NT2/D1 (cell line): Measurements from ENCODE around the gene LRRC32.
"Not testable (repeated sequence)": the region's sequence is repeated elsewhere in the genome, so short reads cannot be mapped to it uniquely, and the experiment has no call there.

Experiments
- DNase-seq: peaks from one replicate; pipeline ENCODE4 v3.0.0-alpha.2; 2011; ENCODE audit warnings: low read depth, low spot score
- H3K27me3 ChIP-seq: 2 replicates; pipeline ENCODE4 v1.6.0; 2011; ENCODE audit warnings: mild to moderate bottlenecking; ENCODE audit not compliant: insufficient read length, insufficient read depth
- H3K36me3 ChIP-seq: 2 replicates; pipeline ENCODE4 v1.6.1; 2011; ENCODE audit warnings: mild to moderate bottlenecking, low read length, mixed read lengths; ENCODE audit not compliant: insufficient read depth, insufficient read length
- H3K4me1 ChIP-seq: 2 replicates; pipeline ENCODE4 v1.5.1; 2011; ENCODE audit not compliant: insufficient read depth, insufficient read length
- H3K4me3 ChIP-seq: 2 replicates; pipeline ENCODE4 v1.5.1; 2011; ENCODE audit warnings: low read depth; ENCODE audit not compliant: insufficient read length
- H3K9ac ChIP-seq: 2 replicates; pipeline ENCODE4 v1.6.0; 2011; ENCODE audit warnings: low read depth; ENCODE audit not compliant: insufficient read length
- H3K9me3 ChIP-seq: 2 replicates; pipeline ENCODE4 v1.5.1; 2011; ENCODE audit warnings: mild to moderate bottlenecking, low read length; ENCODE audit not compliant: insufficient read depth
- SUZ12 ChIP-seq: IDR thresholded peaks from 2 replicates; pipeline ENCODE4 v1.6.1; 2011; ENCODE audit not compliant: insufficient read length, insufficient read depth; ENCODE audit errors: extremely low read depth
- YY1 ChIP-seq: IDR thresholded peaks from 2 replicates; pipeline ENCODE4 v1.6.1; 2011; ENCODE audit not compliant: insufficient read length, insufficient read depth
- ZNF274 ChIP-seq: IDR thresholded peaks from 2 replicates; pipeline ENCODE4 v1.6.1; 2011; ENCODE audit warnings: mild to moderate bottlenecking, low read depth, low read length

Gene LRRC32

DNA sequence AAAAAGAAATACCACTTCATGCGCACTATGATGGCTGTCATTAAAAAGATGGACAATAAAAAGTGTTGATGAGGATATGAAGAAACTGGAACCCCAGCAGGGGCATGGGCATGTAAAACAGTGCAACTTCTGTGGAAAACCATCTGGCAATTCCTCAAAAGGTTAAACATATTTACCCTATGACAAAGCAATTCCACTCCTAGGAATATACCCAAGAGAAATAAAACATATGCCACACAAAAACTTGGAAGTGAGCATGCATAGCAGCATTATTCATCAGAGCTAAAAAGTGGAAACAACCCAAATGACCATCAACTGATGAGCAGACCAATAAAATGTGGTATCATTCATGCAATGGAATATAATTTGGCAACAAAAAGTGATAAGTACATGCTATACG lies 50.1 kb downstream of the LRRC32 start:
- TF ChIP-seq YY1 (no peak), ZNF274 (no peak), SUZ12 (no peak)
- no peaks in the 10 kb centered on the region for H3K27me3 ChIP-seq
- DNase-seq, result no peak
- H3K4me1 ChIP-seq, result peaks cover 14% of the 10 kb centered on the region
- H3K4me3 ChIP-seq, result no peak overlapping the region
- no peak overlapping the region for H3K9ac ChIP-seq
- no peaks in the 10 kb centered on the region for H3K36me3 ChIP-seq
- H3K9me3 ChIP-seq, result peaks cover 23% of the 10 kb centered on the region

DNA sequence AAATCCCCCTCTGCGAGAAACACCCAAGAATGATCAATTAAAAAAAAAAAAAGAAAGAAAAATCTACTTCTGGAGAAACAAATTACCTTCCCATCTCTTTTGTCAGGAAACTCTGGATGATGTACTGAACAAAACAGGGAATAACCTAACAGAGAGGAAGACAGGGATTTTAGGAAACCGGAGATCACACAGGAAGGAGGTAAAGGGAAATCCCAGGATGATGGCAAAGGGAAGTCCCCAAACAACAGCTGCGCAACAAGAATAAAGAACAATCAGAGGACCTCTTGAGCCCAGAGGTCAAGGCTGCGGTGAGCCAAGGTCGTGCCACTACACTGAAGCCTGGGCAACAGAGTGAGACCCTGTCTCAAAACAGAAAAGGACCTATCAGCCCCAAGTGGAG lies 50.7 kb downstream of the LRRC32 start:
- not testable (repeated sequence) for H3K4me3 ChIP-seq, H3K9ac ChIP-seq, H3K27me3 ChIP-seq, DNase-seq, H3K36me3 ChIP-seq
- H3K4me1 ChIP-seq, result peaks cover 14% of the 10 kb centered on the region
- H3K9me3 ChIP-seq, result peaks cover 23% of the 10 kb centered on the region

DNA sequence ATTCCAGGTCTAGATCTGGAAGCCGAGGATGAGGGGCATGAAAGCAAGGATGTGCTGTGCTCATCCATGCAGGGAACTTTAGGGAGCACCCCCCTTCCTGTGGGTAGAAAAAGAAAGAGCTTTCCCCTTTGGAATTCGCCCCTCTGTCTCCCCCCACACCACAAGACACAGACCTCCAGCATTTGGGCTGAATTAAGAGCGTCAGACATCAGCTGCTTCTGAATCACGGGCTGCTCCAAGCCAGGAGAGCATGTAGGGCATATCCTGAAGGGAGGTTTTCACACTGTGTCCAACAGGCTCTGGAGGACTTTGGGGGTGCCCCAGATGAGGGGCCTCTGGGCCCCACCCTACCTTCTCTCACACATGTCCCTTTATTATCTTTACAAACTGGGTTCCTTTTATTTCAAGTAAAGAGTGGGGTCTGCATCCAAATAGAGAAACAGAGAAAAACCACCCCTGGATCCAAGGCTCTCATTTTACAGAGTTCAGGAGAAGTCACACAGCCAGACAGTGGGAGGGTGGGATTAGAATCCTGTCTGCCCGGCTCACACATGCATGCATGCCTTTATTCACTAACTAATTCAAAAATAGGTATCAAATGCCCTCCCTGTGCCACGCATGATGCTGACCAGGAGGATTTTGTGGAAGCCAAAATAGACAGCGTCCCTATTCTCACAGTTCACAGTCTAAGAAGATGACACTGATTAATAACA lies 52.8 kb downstream of the LRRC32 start:
- Histone ChIP-seq H3K27me3 (no peaks in the 10 kb centered on the region), H3K36me3 (no peaks in the 10 kb centered on the region), H3K4me1 (peaks cover 6% of the 10 kb centered on the region), H3K9me3 (peaks cover 23% of the 10 kb centered on the region), H3K4me3 (no peak overlapping the region), H3K9ac (no peak overlapping the region)
- no peak for DNase-seq
- TF ChIP-seq YY1 (no peak), ZNF274 (no peak), SUZ12 (no peak)

DNA sequence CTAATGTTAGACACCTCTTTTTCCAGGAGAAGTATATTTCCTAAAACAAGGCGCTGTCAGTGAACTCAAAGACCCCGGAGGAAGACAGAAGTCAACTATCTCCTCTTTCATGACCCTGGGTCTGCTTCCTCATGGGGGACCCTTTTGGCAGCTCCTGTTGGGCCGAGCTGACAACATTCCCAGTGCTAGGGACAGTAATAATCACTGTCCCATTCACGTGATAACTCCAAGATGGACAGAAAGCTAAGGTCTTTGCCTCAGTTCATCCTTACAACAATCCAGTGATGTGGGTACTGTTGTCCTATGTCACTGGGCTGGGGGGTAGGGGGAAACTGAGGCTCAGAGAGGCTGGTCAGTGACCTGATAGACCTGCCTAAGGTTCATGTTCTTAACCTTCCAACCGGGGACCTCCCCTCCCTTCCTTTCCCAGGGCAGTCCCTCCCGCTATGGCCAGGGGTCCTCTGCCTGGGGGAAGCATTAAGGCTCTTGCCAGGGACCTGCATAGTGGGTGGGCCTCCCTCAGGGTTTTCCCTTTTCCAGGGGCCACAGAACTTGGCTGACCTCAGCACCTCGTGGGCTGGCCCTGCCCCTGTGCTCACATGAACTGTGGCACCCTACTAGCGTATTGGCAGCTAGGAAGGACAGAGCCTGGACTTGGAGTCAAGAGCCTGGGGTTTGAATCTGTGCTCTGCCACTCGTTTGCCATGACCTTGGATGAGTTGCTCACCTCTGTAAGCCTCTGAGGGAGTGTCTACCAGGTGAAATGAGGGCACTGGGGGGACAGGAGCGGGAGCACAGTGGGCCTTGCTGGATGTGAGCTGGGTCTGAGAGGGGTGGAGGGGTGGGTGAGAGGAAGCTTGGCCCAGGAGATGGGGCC lies 53.6 kb downstream of the LRRC32 start:
- no peak overlapping the region for H3K4me3 ChIP-seq
- no peak overlapping the region for H3K9ac ChIP-seq
- no peaks in the 10 kb centered on the region for H3K4me1 ChIP-seq
- no peaks in the 10 kb centered on the region for H3K36me3 ChIP-seq
- TF ChIP-seq SUZ12 (no peak), ZNF274 (no peak), YY1 (no peak)
- peaks cover 23% of the 10 kb centered on the region for H3K9me3 ChIP-seq
- no peak for DNase-seq
- H3K27me3 ChIP-seq, result no peaks in the 10 kb centered on the region

DNA sequence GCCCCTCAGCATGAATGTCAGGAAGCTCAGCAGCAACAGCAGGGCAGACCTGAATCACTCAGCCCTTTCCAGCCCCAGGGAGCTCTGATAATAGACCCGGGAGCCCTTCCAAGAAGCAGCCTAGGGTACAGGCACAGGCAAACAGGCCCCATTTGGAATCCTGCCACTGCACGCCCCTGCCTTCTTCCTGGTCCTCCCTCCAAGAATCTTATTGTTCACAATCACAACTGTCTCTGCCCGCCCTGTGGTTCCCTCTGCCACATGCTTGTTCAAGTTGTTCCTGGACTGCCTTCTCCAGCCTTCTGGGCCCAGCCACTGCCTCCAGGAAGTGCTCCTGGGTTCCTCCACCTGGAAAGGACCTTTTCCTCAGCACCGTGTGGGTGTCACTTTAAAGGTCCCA lies 54.6 kb downstream of the LRRC32 start:
- Histone ChIP-seq H3K9me3 (peaks cover 23% of the 10 kb centered on the region), H3K4me1 (peaks cover 4% of the 10 kb centered on the region), H3K9ac (no peak overlapping the region), H3K36me3 (no peaks in the 10 kb centered on the region), H3K4me3 (no peak overlapping the region), H3K27me3 (no peaks in the 10 kb centered on the region)
- TF ChIP-seq SUZ12 (no peak), ZNF274 (no peak), YY1 (no peak)
- no peak for DNase-seq

DNA sequence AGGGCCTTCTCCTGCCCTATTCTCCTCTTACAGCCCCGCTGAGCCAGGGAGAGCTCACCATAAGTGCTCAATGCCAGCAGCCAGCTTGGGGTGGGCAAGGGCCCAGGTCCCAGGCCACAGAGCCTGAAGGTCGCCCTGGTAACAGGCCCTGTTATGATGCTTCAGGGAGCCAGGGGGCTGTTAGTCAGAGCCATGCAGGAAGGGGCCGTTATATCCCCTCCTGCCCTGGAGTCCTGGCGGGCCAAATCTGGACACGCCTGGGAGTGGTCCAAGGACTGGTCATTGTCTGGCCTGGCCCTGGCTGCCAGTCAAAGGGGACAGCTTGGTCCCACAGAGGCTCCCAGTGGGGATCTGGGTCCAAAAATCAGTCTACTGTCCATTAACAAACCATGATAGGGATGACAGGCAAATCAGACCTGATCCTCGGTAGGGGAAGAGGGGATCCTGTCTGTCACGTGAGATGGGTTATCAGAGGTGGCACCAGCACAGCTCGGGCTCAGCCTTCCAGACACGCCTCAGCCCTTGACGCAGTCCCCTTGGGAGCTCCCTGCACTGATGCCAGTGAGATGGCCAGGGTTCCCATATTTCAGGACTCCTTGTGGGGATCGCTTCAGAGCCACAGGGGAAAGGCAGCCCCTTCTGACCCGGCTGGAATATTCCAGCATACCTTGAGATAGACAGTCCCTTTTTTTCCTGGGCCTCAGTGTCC lies 55.9 kb downstream of the LRRC32 start:
- no peaks in the 10 kb centered on the region for H3K27me3 ChIP-seq
- no peaks in the 10 kb centered on the region for H3K36me3 ChIP-seq

DNA sequence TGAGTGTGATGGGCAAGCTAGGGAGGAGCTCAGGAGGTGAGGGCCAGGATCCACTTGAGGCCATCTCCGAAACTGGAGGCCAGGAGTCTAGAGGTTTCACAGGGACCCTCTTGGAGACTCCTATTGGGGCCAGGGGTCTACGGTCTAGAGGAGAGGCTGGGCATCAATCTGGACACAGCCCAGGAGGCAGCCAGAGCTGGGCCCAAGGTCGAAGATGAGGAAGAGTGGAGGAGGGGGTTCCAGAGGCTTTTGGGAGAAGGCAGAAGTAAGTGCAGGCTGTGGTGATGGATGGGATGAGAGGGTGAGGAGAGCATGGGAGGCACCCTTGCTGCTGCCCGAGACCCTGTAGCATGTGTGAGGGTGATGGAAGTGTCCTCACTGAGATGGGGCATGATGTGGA lies 56.6 kb downstream of the LRRC32 start:
- H3K9ac ChIP-seq, result no peak overlapping the region
- TF ChIP-seq ZNF274 (no peak), SUZ12 (no peak), YY1 (no peak)

More for the DNA sequence above, 55.9 kb downstream of the LRRC32 start:
- no peak for DNase-seq
- TF ChIP-seq SUZ12 (no peak), YY1 (no peak), ZNF274 (no peak)
- H3K4me3 ChIP-seq, result no peak overlapping the region
- H3K9me3 ChIP-seq, result peaks cover 23% of the 10 kb centered on the region
- peaks cover 10% of the 10 kb centered on the region for H3K4me1 ChIP-seq
- H3K9ac ChIP-seq, result no peak overlapping the region

More for the DNA sequence above, 56.6 kb downstream of the LRRC32 start:
- Histone ChIP-seq H3K27me3 (no peaks in the 10 kb centered on the region), H3K4me3 (no peak overlapping the region), H3K36me3 (no peaks in the 10 kb centered on the region), H3K9me3 (peaks cover 21% of the 10 kb centered on the region), H3K4me1 (peaks cover 10% of the 10 kb centered on the region)
- no peak for DNase-seq
